ENCODE results near the gene ANP32B.
A peak's percentile ranks its signal among the peaks of the same experiment; 100 is the strongest.
"Not testable (repeated sequence)": the region's sequence is repeated elsewhere in the genome, so short reads cannot be mapped to it uniquely, and the experiment has no call there.

The ANP32B gene

DNA sequence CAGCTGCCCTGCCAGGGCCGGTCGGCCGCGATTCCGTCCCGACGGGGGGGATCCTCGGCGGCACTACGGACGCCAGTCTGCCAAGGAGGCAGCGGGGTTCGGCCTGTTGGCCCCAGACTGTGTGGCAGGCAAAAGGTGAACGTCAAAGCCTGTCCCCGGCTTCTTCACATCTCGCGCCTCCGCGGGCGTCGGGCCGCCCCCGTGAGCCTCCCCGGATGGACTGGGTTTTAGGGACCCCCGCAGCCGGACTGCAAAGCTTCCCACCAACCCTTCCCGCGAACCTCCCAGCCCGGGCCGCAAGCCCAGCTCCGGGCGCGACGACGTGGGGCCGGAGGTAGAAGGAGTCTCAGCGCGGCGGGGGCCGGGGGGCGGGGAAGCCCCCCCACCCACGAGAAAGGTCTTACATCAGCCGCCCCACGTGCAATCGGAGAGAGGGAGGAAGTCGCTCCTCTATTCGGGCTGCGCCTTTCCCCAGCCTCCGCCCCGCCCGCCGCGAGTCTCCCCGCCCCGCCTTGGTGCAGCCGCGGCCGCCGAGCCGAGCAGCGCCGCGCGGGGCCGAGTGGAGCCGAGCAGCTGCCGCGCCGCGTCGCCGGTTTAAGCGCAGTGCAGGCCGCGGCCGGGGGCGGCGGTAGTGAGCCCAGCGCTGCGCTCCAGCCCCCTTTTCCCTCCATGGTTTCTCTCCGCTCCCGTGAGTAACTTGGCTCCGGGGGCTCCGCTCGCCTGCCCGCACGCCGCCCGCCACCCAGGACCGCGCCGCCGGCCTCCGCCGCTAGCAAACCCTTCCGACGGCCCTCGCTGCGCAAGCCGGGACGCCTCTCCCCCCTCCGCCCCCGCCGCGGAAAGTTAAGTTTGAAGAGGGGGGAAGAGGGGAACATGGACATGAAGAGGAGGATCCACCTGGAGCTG, at the start of gene ANP32B:
TSS of gene ANP32B (plus strand) at position 659 of the 906 bp plus-strand sequence. CDS start at position 874, 215 bp downstream.
- peak; percentile 89 to 95 (median 93) for DNase-seq (ENCODE audit: low read depth in 3 of 3)

DNA sequence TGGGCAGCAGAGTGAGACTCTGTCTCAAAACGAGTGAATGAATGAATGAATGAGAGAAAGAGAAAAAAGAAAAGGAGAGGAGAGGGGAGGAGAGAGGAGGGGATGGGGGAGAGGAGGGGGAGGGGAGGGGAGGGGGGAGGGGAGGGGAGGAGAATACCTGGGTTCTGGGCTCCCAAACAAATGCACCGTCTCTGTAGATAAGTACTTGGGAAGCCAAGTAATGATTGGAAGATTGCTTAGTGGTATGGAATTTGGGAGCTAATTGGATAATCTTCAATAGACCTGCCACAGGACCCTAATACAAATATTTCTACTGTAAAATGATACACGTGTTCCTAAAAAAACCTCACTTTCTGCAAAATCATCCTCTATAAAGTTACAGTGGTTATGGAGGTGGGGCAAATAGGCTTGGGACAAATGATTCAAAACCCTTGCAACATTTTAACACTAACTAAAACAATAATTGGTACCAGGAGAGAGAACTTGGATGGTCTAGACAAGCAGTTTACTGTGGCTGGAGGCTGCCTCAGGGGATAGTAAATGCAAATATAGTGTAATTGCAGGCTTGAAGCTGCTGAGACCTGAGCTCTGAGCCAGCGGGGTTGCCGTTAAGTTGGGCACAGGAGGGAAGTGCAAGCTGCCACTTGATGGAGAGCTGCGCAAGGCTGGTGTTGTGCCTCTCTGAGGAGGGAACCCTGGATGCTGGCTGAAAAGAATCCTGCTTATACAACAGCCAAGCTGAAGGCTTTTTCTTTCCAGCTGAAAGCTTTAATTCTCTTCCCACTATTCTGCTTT, 48.6 kb upstream of the ANP32B start:
- no peak for DNase-seq (ENCODE audit: low read depth in 3 of 3)

DNA sequence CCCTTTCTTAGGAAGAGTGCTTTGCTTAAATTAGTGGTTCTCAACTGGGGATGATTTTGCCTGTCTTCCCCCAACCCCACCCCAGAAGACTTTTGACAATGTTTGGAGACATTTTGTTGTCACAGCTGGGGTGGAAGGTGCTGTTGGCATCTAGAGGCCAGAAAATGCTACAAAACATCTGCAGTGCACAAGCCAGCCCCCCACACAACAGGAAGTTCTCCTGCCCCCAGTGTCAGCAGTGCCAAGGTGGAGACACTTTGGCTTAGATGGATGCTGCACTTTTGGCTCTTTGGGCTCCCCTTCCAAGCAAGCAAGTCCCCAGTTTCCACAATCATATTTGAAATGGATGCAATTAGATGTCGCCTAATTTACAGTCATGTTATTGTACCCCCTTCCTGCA, 47.9 kb upstream of the ANP32B start:
- DNase-seq (ENCODE audit: low read depth in 3 of 3) = no peak

DNA sequence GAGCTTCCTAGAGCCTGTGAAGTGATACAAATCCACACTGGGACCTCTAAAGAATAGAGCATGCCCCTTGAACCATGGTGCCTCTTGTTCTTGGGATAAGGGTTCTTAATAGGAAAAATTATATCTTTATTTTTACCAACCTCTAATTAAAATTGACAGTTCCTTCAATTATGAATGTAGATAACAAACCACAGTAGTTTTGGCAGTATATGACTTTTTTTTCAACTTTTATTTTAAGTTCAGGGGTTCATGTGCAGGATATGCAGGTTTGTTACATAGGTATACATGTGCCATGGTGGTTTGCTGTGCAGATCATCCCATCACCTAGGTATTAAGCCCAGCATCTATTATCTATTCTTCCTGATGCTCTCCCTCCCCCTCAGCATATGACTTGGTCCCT, 46.1 kb upstream of the ANP32B start:
- no peak for DNase-seq (ENCODE audit: low read depth in 3 of 3)

DNA sequence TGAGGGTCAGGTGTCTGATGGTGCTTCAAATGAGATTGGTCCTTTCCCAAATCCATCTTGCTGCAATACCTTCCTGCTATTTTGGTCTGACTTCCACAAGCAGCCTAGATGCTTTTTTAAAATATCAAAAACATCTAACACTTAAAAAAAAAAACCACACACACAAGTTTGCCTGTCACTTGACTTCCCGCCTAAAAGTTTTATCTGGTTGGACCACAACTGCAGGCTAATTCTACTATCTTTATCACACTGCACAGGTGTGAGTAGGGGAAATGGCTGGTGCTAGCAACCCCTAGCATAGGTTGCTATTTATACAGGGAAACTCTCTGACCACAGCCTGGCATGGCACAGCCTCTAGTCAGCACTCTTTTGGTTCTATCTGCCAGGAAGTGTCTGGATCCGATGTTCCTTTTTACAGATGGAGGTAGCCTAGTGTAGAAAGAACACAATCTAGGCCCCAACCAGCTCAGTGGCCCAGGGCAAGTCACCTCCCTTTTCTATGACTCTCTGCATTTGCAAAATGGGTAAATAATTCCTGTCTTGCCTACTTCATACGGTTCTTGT, 45.0 kb upstream of the ANP32B start, which contains the start of gene HEMGN:
TSS of gene HEMGN (minus strand) at position 92 of the 564 bp plus-strand sequence. CDS start at position 56, 36 bp downstream.
- DNase-seq (ENCODE audit: low read depth in 3 of 3) = no peak

DNA sequence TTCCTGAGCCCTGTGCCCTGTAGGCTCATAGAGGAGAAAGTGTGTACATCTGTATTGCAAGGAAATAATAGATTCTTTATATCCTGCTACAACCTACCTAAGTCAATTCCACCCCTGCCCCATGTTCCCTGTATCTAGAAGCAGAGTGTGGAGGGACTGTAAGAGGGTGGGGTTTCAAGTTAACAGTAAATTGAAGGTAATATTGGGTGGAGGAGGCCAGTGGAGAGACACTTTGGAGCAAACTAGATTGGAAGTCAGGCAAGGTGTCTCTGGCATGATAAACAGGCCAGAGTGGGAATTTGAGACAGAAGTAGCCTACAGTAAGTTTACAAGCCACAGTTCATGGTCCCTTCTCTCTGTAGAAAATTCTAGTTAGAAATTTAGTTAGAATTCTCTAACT, 42.9 kb upstream of the ANP32B start:
- DNase-seq (ENCODE audit: low read depth in 3 of 3) = no peak

DNA sequence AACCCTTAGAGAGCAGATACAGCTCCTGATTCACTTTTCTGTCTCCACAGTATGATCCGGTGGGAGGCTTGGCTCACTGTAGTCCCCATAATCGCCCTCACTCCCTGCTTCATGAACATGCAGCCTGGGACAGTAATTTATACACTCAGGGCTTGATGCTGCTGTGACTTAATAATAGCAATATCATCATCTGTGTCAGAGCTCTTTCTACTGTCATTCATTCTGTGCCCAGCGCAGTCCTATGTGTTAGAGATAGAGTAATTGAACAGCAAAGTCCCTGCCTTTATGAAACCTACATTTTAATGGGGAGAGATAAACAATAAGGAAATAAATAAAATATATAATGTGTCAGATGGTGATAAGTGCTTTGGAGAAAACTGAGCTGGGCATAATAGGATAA, 42.4 kb upstream of the ANP32B start:
- no peak for DNase-seq (ENCODE audit: low read depth in 3 of 3)

DNA sequence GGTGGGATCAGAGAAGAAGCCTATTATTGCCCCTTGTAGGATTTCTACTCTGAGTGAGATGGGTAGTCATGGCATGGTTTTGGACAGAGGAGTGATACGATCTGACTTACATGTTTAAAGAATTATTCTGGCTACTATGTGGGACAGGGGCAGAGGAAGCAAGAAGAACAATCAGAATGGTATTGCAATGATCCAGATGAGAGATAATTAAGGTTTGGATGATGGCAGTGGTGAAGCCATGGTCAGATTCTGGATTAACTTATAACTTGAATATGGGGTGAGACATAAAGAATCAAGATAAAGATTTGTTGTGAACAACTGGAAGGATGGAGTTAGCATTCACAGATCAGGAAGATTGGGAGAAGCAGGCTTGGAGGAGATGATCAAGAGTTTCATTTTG, 41.8 kb upstream of the ANP32B start:
- no peak for DNase-seq (ENCODE audit: low read depth in 3 of 3)

DNA sequence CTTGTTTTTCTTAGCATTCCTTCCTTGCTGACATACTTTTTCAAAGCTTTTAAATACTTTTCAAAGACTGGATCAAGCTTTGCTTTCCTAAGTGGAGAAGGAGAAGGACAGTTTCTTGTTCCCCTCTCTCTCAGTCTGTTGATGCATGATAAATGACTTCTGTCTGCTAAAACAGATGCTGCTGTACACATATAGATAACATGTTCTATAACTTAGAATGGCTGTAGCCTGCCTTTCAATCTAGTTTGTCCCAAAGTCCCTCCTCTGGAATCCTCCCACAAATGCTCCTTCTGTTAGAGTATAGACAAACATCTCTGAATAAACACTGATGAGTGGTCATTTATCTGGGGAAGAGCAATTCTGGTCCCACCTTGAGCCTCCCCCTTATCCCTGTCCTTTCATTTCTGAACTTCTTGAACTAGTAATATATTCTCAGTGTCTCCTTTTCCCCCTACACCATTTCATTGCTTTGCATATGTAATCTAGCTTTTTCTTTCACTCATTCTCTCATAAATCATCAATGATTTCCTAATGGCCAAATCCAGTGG, 39.8 kb upstream of the ANP32B start:
- no peak for DNase-seq (ENCODE audit: low read depth in 3 of 3)

DNA sequence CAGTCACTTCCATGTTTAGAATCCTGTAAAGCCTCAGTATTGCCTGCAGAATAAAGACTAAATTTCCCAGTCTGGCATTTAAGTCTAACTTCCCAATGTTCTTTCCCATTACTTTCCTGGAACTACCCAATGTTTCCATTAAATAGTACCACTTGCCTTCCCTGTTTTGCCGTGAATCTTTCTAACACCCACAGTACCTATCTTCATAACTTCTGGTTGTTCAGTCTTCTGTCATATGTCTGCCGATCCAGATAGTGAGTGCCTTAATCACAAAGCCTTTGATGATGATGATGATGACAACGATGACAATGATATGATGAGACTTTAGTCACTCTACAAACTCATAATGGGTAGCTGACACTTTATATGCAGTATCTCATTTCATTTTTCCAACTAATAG, 38.5 kb upstream of the ANP32B start:
- no peak for DNase-seq (ENCODE audit: low read depth in 3 of 3)

DNA sequence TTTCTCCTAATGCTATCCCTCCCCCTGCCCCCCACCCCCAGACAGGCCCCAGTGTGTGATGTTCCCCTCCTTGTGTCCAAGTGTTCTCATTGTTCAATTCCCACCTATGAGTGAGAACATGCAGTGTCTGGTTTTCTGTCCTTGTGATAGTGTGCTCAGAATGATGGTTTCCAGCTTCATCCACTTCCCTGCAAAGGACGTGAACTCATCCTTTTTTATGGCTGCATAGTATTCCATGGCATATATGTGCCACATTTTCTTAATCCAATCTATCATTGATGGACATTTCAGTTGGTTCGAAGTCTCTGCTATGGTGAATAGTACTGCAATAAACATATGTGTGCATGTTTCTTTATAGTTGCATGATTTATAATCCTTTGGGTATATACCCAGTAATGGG, 37.7 kb upstream of the ANP32B start:
- not testable (repeated sequence) for DNase-seq (ENCODE audit: low read depth in 3 of 3)

DNA sequence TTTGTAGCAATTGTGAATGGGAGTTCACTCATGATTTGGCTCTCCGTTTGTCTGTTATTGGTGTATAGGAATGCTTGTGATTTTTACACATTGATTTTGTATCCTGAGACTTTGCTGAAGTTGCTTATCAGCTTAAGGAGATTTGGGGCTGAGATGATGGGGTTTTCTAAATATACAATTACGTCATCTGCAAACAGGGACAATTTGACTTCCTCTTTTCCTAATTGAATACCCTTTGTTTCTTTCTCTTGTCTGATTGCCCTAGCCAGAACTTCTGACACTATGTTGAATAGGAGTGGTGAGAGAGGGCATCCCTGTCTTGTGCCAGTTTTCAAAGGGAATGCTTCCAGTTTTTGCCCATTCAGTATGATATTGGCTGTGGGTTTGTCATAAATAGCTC, 36.0 kb upstream of the ANP32B start:
- DNase-seq (ENCODE audit: low read depth in 3 of 3) = not testable (repeated sequence)

DNA sequence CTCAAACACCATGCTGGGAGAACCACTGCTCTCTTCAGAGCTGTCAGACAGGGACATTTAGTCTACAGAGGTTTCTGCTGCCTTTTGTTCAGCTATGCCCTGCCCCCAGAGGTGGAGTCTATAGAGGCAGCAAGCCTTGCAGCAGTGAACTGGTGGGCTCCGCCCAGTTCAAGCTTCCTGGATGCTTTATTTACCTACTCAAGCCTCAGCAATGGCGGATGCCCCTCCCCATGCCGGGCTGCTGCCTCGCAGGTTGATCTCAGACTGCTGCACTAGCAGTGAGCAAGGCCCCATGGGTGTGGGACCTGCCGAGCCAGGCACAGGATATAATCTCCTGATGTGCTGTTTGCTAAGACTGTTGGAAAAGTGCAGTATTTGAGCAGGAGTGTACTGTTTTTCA, 32.3 kb upstream of the ANP32B start:
- not testable (repeated sequence) for DNase-seq (ENCODE audit: low read depth in 3 of 3)

DNA sequence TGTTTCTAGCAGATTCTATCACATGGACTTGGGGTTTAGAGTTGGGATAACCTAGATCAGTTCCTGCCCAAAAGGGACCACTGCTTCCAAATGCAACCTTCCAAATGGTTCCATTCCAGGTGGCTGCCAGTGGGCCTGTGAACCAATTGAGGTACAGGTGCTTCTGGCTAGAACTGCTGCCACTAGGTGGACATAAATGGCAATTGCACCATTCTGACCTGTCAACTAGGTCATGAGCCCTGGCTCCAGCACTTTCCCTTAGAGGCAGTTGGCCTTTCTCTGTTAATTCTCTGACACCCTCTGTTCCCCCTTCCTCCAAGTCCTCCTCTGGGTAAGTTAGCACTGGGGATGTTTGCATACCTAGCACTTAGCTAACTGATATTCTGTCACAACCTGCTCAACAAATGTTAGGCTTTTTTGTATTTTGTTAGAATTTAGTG, 28.6 kb upstream of the ANP32B start:
- peak; percentile 17 to 32 (median 19) for DNase-seq (ENCODE audit: low read depth in 3 of 3)

DNA sequence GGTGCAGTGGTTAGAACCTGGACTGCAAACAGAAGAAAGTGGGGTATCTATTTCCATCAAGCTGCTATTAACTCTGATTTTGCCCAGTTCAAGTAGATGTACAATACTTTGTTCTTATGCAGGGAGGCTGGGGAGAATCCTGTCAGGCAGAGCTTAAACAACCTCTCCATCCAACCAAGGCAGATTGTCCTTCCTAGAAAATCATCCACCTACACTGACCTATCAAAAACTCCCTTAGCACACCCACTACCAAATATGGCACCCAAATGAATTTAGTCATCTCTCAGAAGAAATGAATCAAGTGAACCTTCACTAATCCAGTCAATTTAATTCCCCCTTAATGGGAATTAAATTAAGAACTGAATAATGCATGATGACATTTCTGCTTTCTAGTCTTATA, 26.8 kb upstream of the ANP32B start:
- no peak for DNase-seq (ENCODE audit: low read depth in 3 of 3)

DNA sequence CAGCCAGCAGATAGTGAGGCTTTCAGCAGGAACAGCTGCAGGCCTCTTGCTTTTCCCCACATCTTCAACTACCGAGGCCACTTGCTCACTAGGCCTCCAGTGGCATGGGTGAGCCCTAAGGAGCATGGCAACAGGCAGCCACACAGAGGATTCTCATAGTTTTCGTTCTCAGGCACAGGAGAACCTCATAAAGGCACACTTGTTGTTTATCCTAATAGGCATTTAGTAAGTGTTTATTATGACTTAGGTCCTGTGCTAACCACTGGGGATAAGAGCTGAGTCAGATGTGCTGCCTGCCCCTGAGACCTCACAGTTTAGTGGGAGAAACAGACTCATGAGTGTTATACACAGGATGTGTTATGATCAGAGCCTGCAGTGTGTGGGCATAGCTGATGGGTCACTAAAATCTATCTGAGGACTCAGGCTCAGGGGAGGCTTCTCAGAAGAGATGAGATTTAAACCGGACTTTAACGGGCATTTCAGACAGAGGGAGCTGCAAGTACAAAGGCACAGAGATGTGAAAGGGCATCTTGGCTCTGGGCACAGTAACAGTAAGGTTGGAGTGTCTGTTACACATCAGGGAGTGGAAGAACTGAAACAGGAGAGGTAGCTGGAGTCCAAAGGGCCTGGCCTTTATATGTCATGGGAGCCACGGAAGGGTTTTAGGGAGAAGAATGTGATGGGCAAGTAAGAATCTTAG, 24.2 kb upstream of the ANP32B start:
- DNase-seq (ENCODE audit: low read depth in 3 of 3) = no peak

DNA sequence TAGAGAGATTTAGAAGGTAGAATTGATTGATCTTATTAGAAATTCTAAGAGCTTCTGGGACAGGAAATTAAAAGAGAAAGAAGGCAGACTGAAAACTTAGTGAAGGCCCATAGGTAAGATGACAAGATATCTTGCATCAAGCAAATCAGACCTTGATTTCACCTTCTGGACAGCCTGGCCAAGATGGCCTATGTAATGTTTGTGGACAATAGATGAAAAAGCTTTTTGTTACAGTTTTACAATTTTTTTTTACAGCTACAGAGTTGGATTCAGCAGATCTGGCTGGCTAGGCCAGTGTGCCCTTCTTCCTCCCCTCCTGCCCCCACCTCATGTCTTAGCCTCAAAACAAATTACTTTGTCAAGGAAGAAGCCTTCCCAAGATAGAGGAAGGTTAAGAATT, 23.6 kb upstream of the ANP32B start:
- no peak for DNase-seq (ENCODE audit: low read depth in 3 of 3)

DNA sequence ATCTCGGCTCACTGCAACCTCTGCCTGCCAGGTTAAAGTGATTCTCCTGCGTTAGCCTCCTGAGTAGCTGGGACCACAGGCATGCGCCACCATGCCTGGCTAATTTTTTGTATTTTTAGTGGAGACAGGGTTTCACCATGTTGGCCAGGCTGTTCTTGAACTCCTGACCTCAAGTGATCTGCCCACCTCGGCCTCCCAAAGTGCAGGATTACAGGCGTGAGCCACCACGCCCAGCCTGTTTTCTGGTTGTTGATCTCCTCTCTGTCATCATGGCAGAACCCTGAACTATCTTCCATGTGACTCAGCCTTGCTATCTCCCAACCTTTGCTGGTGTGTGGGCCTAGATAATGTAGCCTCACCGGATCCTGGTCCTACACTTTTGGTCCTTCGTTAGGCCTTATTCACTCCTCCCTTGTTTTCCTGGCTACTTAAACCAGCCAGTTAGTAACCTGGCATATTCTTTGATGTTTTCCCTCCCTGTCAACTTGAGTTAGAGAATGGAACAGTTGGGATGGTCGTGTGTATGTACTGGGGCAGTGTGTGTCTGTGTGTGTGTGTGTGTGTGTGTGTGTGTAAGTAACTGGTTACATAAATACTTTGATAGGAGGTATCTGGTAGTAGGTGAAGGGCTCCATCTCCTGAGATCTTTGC, 22.3 kb upstream of the ANP32B start:
- not testable (repeated sequence) for DNase-seq (ENCODE audit: low read depth in 3 of 3)

DNA sequence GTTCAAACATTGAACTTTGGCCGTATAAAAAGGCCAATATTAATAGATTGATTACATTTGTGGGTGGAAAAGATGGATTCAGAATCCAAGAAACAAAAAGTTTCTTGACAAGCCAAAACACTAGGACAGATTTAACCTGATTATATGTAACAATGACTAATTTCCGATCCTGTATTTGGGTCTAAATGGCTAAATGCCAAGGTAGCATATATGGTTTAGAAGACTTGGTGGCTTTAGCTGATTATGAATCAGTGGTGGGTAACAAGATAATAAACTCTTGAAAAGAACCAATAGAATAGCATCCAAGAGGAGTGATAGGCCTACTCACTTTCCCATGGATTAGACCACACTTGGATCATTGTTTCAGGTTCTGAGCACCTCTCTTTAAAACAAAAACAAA, 21.8 kb upstream of the ANP32B start:
- no peak for DNase-seq (ENCODE audit: low read depth in 3 of 3)

DNA sequence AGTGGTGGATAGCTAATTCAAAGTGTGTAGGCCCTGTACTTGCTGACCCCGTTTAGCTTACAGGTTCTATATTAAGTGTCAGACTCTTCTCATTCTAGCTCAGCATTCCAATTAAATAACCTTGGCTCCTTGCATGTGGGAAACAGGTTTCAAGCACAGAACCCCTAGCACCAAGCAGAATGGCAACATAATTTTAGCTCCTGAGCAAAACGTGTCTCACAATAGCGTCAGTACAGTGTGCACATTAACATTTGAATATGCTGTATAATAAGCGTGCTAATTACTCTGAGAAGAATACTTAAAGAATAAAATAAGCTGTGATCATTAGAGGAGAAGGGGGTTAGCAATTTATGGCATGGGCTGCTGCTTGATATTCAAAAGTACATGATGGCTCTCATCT, 21.0 kb upstream of the ANP32B start:
- no peak for DNase-seq (ENCODE audit: low read depth in 3 of 3)

DNA sequence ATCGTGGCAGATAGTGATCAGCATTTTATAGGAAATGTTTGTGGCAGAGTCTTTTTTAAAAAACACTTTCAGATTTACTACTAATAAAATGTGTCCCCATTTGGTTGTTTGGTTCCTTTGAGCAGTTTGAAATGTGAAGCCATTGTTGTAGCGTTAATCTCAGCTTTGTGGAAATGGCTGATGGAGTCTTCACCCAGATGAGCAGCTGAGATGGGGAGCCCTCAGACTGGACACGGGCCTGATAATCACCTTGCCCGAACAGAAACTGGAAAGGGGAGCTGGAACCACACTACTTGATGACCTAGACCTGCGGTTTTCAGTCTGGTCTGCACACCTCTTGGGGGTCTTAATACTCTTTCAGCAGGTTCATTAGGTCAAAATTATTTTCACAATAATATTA, 20.6 kb upstream of the ANP32B start:
- DNase-seq (ENCODE audit: low read depth in 3 of 3) = no peak

All from stimulated activated CD4-positive, alpha-beta T cell treated with anti-CD3 and anti-CD28 coated beads, TNF-alpha, amount 100 ng/mL, for 48 hours (primary cell).